ENCODE data around the gene SLC7A14.
A peak's percentile ranks its signal among the peaks of the same experiment; 100 is the strongest.

SLC7A14 gene

DNA sequence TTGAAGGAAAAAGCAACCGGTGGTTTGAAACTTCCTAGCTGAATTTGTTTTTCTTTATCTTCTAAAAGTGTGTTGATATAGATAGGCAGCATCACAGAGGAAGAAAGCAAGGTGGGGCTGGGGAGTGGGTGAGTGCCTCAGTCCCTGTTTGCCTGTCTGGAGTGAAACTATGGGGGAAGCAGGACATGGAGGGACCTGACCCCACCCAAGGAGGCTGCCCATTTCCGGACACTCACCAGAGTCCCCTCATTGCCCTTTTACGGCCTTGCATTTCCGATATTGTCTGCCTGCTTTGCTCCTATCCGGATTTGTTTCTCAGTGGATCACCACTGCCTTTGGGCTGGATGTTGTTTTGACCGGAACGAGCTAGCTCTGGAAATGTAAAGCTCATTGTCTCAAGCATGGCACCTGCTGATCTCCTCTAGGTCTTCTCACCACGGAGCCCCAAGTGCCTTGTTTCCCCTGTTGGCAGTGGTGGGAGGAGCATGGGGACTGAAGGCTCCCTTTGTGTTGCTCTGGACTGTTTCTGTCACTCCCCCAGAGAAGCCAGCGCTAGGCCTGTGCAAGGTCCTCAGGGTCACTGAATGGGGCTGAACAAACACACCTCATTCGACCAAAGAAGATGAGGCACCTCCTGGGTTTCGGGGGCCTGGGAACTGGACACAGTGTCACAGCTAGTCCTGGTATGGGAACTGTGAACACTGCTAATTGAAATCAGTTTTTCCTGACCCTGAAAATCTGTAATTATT, 160.2 kb downstream of the SLC7A14 start:
- DNase-seq (ENCODE audit: low spot score) = no peak

DNA sequence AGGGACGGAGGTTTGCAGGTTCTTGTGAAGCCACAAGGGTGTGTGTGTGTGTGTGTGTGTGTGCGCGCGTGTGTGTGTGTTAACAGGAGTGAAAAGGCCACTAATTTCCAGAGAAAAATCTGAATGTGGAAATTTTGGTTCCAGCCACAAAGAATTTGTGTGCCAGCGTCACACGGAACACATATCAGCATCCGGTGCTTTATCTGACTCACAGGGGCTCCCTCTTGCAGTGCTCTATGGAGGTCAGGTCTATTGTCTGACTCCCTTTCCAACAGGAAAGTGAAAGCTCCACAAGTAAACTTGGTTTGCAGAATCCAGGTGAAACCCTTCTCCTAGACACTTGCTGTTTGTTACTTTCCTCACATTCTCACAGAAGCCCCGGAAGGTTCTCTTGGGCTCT, 161.0 kb downstream of the SLC7A14 start:
- DNase-seq (ENCODE audit: low spot score) = no peak

DNA sequence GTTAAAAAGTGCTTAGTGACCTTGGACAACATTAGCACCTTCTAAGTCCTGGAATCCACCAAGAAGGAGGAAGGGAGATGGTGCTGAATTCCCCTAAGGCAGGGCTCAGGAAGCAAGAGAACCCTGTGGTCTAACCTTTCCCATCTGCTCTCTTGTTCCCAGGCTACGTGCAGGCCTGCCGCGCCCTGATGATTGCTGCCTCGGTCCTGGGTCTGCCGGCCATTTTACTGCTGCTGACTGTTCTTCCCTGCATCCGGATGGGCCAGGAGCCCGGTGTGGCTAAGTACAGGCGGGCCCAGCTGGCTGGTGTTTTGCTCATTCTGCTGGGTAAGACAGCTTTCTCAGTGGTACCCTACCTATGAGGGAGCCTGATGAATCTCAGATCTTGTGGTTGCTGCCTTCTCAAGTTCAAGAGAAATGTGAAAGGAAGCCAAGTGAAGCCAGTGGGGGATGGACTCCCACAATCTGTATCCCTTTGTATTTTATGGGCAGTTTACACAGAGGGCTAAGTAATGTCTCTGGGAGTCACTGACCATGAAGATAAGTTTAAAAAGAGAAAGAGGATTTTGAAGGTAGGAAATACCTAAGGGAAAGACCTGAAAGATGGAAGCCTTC, 162.8 kb downstream of the SLC7A14 start:
- no peak for DNase-seq (ENCODE audit: low spot score)

- no peak for DNase-seq (ENCODE audit: low spot score)
Observed at GRCh38 chr3:170421758-170422157, 164.1 kb downstream of the SLC7A14 start.

DNA sequence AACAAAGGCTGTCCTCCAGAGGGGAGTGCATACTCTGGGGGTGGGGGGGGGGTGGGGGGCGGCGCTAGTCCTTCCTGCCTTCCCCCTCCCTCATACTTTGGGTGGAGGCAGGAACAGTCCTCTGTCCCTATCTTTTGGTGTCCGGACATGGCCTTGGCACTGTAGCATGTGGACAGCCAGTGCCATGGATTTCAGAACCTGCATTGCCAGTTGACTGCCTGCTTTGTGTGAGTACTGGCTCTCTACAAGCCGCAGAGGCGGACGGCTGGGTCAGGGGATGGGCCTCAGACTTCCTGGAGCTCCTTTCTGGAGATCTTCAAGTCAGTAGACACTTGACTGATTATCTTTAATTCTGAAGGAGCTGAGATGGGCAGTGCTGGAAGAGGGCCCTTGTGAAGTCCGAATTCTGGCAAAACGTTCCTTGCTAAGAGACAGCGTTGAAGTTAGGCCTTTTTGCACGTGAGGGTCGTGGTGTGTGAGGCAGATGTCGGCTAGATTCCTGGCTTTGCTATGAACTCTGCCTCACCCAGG, 164.7 kb downstream of the SLC7A14 start:
- DNase-seq (ENCODE audit: low spot score) = peak; percentile 50

DNA sequence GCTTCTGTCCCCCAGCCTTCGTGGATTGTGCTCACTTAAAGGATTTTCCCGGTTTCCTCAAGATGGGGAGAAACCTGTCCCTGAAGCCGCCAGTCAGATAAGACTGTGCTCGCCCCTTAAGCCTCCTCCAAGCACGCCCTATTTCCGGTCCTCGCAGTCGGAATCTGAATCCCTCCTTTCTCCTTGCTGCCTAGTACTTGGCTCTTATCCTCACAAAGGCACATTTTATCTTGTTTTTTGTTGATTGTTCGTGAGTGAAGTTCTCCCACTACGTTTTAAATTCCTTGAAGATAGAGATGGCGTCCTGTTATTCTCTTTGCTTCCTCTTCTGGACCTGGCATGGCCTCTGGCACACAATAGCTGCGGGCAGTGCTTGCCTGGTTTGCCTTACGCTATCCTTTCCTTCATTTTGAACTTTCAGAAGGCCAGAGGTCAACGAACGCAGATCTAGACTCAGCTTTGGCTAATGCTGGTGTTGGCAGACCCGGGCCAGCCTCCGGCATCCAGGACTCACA, 165.5 kb downstream of the SLC7A14 start:
- DNase-seq (ENCODE audit: low spot score) = peak; percentile 45

GRCh38 chr3:170419557-170420087, 166.3 kb downstream of the SLC7A14 start:
- peak; percentile 74 for DNase-seq (ENCODE audit: low spot score)

- peak; percentile 93 for DNase-seq (ENCODE audit: low spot score)
Observed at GRCh38 chr3:170418422-170419398, 167.2 kb downstream of the SLC7A14 start, which contains the start of gene CLDN11. CLDN11 (plus strand) TSS chr3:170418868; CDS start chr3:170419067, 199 bp downstream.

DNA sequence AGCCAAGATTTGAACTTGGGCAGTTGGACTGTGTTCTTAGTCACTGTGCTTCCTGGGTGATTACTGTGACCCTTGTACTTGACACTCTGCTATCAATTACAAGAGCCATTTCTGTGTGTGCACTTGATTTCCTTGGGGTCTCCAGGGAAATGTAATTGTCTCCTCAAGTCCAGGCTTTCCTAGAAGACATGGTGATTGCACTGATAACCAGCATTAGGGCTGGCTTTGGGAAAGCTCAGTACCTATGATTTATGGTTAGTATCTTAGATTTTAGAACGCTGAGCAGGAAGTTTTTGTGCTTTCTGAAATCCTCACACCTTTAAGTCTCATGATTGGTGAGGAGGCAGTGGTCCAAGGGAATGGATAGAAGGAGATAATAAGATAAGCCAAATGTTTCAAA, 168.8 kb downstream of the SLC7A14 start:
- DNase-seq (ENCODE audit: low spot score) = no peak

GRCh38 chr3:170414202-170414663, 171.6 kb downstream of the SLC7A14 start:
- DNase-seq (ENCODE audit: low spot score) = peak; percentile 77

GRCh38 chr3:170413291-170413690, 172.6 kb downstream of the SLC7A14 start:
- no peak for DNase-seq (ENCODE audit: low spot score)

GRCh38 chr3:170410428-170411029, 175.3 kb downstream of the SLC7A14 start:
- peak; percentile 38 for DNase-seq (ENCODE audit: low spot score)
